Kidney capillary endothelial cell (primary cell): ENCODE data around the gene ZNF236.
"Not testable (repeated sequence)": the region's sequence is repeated elsewhere in the genome, so short reads cannot be mapped to it uniquely, and the experiment has no call there.

ENCODE experiments used
- DNase-seq: peaks from one replicate; pipeline ENCODE4 v3.0.0-alpha.2; 2018; ENCODE audit warnings: low spot score

The ZNF236 gene

DNA sequence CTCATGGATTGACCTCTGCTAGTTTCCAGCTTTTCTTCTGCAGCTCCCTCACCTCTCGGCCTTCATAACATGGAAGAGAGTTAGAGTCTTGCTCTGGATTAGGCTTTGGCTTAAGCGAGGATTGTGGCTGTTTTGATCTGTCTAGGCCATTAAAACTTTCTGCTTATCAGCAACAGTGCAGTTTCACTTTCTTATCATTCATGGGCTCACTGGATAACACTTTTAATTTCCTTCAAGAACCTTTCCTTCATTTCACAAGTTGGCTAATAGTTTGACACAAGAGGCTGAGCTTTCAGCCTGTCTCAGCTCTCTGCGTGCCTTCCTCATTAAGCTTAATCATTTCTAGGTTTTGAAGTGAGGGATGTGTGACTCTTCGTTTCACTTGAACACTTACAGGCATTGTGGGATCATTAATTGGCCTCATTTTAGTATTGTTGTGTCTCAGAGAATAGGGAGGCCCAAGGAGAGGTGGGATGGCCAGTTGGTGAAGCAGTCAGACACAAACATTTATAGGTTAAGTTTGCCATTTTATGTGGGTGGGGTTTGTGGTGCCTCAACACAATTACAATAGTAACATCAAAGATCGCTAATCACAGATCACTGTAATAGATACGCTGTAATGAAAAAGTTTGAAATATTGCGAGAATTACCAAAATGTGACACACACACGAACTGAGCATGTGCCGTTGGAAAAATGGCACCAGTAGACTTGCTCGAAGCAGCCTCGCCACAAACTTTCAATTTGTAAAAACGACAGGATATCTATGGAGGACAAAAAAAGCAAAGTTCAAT is 129.3 kb downstream of the ZNF236 start:
- DNase-seq, result no peak

DNA sequence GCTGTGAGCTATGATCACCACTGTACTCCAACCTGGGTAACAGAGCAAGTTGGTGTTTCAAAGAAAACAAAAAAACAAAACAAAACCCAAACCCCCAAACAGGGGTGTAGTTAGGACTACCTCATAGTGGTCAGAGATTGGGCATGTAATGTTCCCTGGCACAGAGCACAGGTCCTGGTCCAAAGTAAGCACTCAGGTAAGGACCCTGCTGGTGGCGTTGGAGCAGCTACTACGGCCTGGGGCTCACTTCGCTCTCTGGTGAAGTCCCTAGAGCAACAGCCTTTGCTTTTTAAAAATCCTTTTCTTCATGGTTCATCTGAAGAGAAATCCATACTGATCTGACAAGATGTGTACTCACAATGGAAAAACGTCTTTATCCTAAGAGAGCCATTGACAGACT is 130.4 kb downstream of the ZNF236 start:
- DNase-seq, result no peak

DNA sequence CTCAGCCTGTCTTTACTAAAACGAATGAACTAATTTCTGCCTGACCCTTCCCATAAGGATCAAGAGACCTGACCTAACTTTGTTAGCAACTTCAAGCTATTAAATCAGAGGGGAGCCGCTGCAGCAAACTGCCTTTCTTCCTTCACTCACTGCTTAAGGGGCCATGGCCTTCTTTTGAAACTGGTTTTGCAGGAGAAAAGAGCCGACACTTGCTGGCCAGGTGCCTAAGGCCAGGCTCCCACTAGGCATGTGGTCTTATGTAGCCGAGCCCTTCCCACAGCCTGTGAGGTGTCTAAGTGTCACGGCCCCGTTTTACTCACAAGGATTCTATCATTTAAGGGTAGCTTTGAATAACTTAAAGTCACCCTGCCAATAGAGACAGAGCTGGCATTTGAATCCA is 130.8 kb downstream of the ZNF236 start:
- no peak for DNase-seq

DNA sequence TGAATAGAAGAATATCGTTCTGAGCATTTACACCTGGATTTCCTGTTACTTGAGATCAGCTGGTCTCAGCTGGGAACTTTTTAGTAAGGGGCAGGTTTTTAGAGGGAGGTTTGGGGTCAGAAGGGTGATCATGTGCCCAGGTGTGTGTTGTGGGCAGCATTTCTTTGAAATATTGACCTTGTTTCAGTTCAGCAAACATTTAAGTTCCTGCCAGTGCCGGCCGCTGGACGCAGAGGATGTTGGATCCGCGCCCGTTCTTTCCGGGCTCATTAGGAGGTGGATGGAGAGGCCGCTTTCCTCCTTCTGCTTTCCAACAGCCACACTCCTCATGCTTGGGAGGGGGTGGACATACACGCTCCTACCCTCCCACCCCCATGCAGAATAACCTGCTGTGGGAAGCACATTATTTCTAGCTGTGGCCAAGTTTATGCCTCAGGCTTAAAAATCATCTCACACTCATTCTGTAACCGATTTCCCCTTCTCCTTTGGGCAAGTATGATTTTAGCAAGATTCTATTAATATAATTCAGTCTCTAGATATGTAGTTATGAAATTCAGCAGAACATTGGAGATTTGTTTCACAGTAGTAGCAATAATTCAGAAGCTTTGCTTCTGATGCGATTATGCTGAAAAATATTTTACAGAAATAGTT is 131.4 kb downstream of the ZNF236 start:
- no peak for DNase-seq

DNA sequence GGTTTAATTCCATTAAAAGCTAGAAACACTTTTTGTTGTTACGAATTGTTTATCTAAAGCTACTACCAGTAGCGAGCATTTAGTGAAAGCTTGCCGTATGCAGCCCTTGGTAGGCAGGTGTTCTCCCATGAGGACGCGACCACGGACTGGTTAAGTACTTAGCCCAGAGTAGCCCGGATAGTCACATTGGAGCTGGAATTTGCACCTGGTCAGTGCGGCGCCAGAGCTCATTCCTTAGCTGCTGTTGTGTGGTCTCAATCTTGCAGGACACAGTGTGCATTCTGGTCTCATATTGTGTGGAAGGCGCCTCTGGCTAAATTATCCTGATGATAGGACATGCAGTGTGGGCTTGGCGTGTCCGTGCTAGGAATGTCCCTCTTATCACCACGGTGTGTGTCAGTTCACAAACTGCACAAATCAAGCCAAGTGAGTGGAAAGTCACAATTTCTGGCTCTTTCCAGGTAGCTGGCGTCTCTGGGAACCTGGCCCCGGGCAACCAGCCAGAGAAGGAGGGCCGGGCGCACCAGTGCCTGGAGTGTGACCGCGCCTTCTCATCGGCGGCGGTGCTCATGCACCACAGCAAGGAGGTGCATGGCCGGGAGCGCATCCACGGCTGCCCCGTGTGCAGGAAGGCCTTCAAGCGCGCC is 133.3 kb downstream of the ZNF236 start:
- no peak for DNase-seq

DNA sequence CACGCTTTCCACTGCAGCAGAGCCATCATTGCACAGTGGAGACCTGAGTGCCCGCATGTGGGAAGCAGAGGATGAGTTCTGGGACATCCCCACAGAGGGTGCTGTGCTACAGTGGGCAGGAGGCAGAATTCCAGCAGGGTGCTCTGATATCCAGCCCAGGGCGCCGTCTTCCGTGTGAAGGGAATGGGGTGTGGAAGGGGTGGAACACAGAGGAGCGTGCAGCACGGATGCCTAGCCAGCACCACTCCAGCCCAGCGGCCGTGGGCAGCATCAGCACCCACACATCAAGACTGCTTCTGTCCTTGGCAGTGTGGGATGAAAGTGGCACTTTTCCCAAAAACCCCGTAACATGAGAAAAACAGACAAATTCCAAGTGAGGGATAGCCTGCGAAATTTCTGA is 134.3 kb downstream of the ZNF236 start:
- DNase-seq, result no peak

DNA sequence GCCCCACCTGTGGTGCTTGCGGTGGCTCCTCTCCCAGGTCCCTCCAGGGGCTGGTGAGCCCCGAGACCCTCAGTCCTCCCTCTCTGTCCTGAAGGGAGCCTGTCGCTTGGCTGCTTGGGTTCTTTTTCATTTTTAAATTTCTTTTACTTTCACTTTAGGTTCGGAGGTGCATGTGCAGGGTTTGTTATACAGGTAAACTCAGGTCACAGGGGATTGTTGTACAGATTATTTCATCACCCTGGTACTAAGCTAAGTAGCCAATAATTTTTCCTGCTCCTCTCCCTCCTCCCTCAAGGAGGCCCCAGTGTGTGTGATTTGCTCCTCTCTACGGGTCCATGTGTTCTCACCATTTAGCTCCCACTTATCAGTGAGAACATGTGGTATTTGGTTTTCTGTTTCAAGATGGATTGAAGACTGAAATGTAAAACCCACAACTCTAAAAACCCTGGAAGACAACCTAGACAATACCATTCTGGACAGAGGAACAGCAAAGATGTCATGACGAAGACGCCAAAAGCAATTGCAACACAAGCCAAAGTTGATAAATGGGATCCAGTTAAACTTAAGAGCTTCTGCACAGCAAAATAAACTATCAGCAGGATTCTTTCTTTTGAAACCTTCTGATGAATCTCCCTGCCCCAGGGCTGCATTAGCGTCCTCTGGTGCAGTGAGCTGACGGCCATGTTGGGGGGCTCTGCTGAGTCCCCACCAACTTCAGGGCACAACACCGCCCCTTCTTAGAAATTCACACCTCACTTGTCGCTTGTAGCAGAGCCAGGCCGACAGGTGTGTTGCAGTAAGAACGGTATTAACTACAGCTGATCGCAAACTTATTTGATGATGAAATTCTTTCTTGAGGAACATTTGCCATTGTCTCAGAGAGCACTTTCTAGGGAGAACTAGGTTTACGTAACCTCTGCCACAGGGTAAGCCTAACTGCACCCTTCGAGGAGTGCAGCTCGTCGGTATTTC is 135.3 kb downstream of the ZNF236 start:
- DNase-seq, result no peak

DNA sequence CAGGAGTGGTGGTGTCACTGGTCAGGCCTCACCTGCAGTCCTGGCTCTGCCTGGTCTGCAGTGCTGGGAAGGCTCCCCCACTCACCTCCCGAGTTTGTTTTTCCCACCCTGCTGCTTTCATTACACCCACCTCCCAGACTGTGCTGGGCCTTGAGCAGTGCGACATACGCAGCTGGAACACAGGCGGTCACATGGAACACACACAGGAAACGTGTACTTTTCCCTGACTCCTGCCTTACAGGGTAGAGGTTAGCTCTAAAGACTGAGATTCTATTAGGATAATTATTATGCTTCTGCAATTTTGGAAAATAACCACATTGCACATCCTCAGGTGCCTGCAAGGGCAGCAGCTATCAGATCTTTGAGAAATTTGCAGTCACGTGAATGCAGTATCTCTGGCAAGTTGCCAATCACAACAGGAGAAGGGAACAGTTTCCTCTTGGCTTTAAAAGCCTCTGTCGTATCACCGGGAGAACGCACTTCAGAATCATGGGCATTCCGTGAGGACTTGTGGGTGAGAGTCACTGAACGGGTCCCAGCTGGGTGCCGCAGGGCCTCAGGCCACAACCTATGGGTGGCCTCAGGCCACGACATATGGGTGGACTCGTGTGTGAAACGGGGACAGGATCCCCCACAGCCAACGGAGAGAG is 136.5 kb downstream of the ZNF236 start:
- DNase-seq, result peak; percentile 39

DNA sequence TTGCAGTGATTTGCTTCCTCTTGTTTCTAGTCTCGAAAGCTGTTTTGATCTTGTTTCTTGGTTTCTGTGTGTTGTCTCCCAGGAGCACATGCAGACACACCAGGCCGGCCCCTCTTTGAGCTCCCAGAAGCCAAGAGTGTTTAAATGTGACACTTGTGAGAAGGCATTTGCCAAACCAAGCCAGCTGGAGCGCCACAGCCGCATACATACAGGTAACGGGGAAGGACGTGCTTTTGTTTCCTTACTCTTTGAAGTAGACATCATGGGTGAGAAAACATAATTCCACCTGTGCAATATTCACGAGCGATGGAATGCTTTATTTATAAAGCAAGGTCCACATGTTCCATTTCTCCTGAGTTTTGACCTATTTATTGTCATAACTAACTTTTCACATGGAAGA is 137.2 kb downstream of the ZNF236 start:
- DNase-seq, result no peak

DNA sequence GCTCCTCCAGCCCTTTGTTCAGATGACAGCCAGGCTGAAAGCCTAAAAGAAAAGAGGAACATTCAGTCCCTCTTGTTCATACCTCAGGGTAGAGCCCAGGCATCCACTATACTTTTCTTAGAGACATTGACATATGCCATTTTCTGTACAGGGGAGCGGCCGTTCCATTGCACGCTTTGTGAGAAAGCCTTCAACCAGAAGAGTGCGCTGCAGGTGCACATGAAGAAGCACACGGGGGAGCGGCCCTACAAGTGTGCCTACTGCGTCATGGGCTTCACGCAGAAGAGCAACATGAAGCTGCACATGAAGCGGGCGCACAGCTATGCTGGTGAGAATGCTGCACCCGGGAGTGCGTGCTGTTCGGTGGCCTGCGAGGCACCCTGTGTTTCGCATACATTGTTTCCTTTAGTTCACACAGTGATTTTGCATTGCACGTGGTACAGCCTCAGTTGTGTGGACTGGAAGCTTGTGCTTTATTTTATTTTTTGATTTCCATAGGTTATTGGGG is 138.2 kb downstream of the ZNF236 start:
- no peak for DNase-seq

DNA sequence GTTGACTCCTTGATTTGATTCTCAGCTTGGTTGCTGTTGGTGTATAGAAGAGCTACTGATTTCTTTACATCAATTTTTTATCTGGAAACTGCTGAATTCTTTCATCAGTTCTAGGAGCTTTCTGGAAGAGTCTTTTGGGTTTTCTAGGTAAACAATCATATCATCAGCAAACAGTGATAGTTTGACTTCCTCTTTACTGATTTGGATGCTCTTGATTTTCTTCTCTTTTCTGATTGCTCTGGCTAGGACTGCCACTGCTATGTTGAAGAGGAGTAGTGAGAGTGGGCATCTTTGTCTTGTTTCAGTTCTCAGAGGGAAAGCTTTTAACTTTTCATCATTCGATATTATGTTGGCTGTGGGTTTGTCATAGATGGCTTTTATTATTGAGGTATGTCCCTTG is 140.5 kb downstream of the ZNF236 start:
- no peak for DNase-seq

DNA sequence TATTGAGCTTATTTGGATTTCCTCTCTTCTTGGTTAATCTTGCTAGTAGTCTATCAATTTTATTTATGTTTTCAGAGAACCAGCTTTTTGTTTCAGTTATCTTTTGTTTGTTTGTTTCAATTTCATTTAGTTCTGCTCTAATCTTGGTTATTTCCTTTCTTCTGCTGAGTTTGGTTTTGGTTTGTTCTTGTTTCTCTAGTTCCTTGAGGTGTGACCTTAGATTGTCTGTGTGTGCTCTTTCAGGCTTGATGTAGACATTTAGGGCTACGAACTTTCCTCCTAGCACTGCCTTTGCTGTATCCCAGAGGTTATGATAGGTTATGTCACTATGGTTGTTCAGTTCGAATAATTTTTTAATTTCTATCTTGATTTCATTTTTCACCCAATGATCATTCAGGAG is 141.6 kb downstream of the ZNF236 start:
- DNase-seq, result no peak

DNA sequence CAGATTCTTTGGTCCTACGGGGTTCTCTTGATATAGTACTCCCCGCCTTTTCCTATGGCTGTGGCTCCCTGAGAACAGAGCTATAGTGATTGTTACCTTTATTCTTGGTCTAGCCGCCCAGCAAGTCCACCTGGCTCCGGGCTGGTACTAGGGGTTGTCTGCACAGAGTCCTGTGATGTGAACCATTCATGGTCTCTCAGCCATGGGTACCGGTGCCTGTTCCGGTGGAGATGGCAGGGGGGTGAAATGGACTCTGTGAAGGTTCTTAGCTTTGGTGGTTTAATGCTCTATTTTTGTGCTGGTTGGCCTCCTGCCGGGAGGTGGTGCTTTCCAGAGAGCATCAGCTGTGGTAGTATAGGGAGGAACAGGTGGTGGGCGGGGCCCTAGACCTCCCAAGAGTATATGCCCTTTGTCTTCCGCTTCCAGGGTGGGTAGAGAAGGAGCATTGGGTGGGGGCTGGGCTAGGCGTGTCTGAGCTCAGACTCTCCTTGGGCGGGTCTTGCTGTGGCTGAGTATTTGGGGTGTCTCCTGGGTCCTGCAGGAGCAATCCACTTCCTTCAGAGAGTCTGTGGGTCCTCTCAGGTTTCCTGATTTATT is 143.3 kb downstream of the ZNF236 start:
- not testable (repeated sequence) for DNase-seq

DNA sequence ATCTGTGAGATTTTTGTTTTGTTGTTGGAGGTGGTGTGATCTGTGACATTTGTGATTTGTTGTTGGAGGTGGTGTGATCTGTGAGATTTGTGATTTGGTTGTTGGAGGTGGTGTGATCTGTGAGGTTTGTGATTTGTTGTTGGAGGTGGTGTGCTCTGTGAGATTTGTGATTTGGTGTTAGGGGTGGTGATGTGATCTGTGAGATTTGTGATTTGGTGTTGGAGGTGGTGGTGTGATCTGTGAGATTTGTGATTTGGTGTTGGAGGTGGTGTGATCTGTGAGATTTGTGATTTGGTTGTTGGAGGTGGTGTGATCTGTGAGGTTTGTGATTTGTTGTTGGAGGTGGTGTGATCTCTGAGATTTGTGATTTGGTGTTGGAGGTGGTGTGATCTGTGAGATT is 144.9 kb downstream of the ZNF236 start:
- DNase-seq, result not testable (repeated sequence)

DNA sequence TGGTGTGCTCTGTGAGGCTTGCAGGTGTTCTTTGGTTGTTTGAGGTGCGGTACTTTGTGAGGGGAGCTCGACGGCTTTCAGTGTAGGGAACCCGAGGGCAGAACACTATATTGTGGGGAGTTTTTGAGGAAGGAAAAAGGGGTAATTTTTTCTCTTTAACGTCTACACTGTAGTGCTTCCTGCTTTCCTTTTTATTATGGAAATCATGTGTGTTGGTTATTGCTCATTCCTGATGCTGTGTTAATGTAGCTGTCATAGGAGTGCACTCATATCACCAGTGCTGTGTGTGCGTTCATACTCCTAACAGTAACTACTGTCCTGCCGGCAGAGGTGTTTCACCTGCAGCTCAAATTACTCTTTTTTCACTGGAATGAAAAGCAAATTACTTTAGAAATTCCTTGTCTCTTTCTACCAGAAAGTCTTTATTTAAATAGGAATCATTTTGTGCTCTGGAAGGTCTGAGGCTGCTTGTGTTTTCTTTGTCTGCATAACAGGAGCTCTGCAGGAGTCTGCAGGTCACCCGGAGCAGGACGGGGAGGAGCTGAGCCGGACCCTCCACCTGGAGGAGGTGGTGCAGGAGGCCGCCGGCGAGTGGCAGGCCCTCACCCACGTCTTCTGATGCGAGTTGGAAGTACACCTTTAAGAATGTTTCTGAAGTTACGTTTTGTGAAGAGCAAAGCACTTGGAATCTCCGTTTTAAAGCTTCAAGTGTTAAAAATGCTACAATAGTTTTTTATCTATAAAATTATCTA is 145.5 kb downstream of the ZNF236 start:
- no peak for DNase-seq

DNA sequence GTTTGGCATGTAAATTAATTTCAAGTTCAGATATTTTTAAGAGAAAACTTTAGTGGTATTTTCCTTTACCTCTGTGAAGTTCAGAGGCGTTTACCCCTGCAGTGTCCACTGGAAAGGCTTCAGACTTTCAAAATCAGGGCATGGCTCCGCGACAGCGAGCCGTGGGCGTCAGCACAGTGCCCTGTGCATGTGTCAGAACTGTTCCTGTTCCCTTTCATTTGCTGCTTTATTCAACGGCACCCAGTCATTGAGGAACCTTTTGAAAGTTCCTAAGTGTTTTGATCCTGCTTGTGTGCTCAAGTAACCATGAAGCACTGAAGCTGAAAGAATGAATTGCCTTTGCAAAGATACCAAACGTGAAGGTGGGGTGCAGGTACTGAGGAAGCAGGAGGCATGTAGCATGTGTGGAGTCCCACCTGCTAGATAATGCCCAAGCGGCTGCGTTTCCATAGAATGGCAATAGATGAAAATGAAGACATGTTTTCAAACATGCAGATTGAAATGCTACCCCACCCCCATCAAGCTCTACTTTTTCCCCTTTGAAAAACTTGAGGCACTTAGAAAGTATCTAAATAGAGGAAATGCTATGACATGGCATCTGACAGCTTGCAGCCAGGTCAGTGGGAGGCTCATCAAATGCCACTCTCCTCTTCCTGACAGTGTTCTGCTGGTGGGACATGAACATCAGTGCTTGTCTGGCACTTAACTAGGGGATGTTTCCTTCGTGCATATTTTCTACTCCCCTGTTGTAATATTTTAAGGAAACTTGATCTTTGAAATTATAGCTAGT is 148.6 kb downstream of the ZNF236 start:
- DNase-seq, result no peak

DNA sequence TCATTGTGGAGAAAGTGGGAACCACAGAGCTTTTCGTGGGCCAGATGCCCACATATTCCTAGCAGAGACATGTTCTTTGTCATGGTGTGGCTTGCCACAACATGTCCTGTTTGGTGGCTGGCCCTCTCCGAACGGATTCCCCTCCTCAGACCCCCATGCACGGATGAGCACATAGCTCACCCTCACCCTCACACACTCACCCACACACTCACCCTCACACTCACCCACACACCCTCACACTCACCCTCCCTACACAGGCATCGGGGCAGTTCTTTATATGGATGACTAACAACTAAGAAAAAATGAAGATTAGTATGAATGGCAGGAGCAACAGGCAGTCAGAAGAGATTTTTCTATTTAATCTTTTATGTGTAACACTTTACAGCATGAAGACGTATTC is 149.9 kb downstream of the ZNF236 start:
- DNase-seq, result no peak

DNA sequence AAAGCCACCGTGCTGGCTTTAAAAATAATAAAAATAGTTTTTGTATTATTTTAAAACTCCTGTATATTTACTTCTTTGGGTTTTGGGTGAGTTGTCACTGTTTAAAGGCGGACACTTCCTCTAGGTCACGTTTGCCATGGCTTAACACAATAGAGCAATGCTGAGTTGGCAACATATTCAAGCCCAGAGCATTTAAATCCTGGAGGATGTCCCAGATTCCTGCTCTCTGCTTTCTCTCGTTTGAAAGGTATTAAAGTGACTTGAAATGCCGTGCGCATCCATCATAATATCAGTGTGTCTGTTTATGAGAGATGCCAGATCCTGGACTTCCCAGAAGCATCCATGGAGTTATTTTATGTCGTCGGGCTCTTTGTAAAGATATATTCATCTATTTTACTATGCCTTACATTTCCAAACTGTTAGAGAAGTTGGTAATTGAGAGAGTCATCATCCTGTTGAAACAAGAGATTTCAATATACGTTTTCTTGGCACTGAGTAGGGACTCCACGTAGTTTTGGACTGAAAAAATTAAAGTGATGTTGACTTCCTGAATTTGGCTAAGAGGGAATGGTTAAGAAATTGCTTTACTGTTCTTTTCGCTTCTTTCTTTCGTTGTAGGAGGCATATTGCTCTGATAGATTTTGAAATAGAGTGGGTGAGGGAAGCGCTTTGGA is 150.6 kb downstream of the ZNF236 start:
- DNase-seq, result peak; percentile 44
